Testis (tissue), 3 donors: Measurements from ENCODE around the gene LENG8. TPM values are rescaled to one million over a fixed set of nuclear protein-coding genes. Genes with fewer than 3 reads are reported as not detected.
A peak's percentile ranks its signal among the peaks of the same experiment; 100 is the strongest.

Experiments used
- DNase-seq: peaks from one replicate; pipeline ENCODE4 v3.0.0-alpha.2; 2019
- H3K27ac ChIP-seq, 2 donors: fragments of 200-600 bp; sonication (generic); one replicate each; pipeline ENCODE4 v1.5.1; 2019
- H3K27me3 ChIP-seq: fragments of 200-600 bp; sonication (generic); one replicate; pipeline ENCODE4 v1.5.1; 2019
- H3K36me3 ChIP-seq: fragments of 200-600 bp; sonication (generic); one replicate; pipeline ENCODE4 v1.5.1; 2017; ENCODE audit warnings: low read depth; ENCODE audit errors: missing control alignments
- H3K4me1 ChIP-seq: fragments of 200-600 bp; sonication (generic); one replicate; pipeline ENCODE4 v1.5.1; 2019
- H3K4me3 ChIP-seq, 2 donors: fragments of 200-600 bp; sonication (generic); one replicate each; pipeline ENCODE4 v1.5.1; 2017 to 2019
- H3K9me3 ChIP-seq: fragments of 200-600 bp; sonication (generic); one replicate; pipeline ENCODE4 v1.5.1; 2017
- POLR2A ChIP-seq: fragments of 450-650 bp; IDR thresholded peaks from one replicate; pipeline ENCODE4 v1.6.1; 2017; ENCODE audit warnings: antibody characterized with exemption, mild to moderate bottlenecking, moderate library complexity
- WGBS, 2 donors: methylation state at CpG; one replicate each; pipeline ENCODE4 v1.1.5; 2018; 5-methylcytosine and 5-hydroxymethylcytosine counted together
- intact Hi-C: fragments of 100-400 bp; cut with DNase I; formaldehyde crosslinking; loops from one replicate; pipeline ENCODE4 v1.15.1; 2023; ENCODE audit warnings: low total_unique reads
- polyA plus RNA-seq: library from polyadenylated mRNA; stranded (reverse); fragments of 350-450 nt; fragmentation: Illumina TruSeq; extraction: RNeasy Lipid Tissue Mini Kit (QIAGEN cat#74804); gene quantifications from one replicate; pipeline ENCODE4 v1.2.3, GENCODE V29; 2014; ENCODE audit warnings: low read depth, low replicate concordance; ENCODE audit not compliant: insufficient read depth
- total RNA-seq, 2 donors: library from RNA; depleted of rRNA; stranded (reverse); fragments of >200 nt; gene quantifications; one replicate each; pipeline ENCODE4 v1.2.3, GENCODE V29; 2016
- TF ChIP-seq, protein P1 (sequence below), 3 experiments: fragments of 450-650 bp in 2 of 3; fragments of 200-600 bp in 1 of 3; sonication (generic) in 1 of 3; IDR thresholded peaks; one replicate each; pipeline ENCODE4 v1.5.1; 2016 to 2019; ENCODE audit warnings: antibody characterized with exemption in 3 of 3, mild to moderate bottlenecking in 2 of 3, moderate library complexity in 1 of 3

LENG8 gene
- total and polyA plus RNA-seq, 3 donors from 2014 or later = 167 to 507 (median 313) TPM

DNA sequence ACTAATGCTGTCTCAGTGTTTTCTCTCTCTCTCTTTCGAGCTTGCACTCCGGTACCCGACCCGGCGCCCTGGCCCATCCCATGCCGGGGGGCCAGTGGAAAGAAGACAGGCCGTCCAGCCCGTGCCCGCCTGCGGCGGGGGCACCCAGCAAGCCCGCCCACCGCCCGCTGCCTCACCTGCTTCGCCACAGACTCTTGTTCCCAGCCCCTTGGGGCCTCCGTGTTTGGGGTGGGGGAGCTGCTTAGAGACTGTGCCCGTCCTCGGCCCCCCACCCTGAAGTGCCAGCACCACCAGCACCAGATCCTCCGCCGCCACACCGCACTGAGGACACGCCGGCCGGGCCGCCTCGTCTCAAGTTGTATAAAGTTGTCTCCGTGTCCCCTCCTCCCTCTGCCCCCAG is 12.2 kb downstream of the LENG8 start:
- peaks cover 11% of the 10 kb centered on the region for H3K4me1 ChIP-seq
- no peaks in the 10 kb centered on the region for H3K36me3 ChIP-seq
- no peaks in the 10 kb centered on the region for H3K27me3 ChIP-seq
- intact Hi-C loops = no loop called here
- DNase-seq = no peak
- no peak overlapping the region for H3K4me3 ChIP-seq
- no peaks in the 10 kb centered on the region for H3K9me3 ChIP-seq
- H3K27ac ChIP-seq = no peak overlapping the region
- no peak for TF ChIP-seq POLR2A
- TF ChIP-seq, protein P1, sequence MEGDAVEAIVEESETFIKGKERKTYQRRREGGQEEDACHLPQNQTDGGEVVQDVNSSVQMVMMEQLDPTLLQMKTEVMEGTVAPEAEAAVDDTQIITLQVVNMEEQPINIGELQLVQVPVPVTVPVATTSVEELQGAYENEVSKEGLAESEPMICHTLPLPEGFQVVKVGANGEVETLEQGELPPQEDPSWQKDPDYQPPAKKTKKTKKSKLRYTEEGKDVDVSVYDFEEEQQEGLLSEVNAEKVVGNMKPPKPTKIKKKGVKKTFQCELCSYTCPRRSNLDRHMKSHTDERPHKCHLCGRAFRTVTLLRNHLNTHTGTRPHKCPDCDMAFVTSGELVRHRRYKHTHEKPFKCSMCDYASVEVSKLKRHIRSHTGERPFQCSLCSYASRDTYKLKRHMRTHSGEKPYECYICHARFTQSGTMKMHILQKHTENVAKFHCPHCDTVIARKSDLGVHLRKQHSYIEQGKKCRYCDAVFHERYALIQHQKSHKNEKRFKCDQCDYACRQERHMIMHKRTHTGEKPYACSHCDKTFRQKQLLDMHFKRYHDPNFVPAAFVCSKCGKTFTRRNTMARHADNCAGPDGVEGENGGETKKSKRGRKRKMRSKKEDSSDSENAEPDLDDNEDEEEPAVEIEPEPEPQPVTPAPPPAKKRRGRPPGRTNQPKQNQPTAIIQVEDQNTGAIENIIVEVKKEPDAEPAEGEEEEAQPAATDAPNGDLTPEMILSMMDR (IDR thresholded peaks at IDR 0.05) = no peak
- WGBS, 2 donors = 85 to 87% methylated on average over 27 of the region's 27 CpGs

DNA sequence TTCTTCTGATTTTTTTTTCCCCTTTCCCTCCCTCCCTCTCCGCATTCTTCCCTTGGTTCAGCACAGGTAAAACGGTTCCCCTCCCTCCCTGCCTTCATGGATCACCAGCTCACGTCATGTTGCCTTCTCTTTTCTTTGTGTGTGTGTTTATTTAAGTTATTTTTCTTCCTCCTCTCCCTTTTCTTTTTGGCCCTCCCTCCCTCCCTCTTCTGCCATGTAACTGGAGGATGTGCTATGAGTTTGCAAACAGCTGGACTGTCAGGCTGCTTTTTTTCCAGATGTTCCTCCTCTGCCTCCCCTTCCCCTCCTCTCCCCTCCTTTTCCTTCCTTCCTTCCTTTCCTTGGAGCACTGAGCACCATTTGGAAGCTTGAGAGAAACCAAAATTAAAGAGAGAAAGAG is 12.6 kb downstream of the LENG8 start:
- 47 to 55% methylated on average over 3 of the region's 3 CpGs for WGBS, 2 donors
- no peak for DNase-seq
- TF ChIP-seq POLR2A = no peak
- TF ChIP-seq, protein P1 (IDR thresholded peaks at IDR 0.05) = no peak
- Histone ChIP-seq H3K4me3 (no peak overlapping the region), H3K36me3 (no peaks in the 10 kb centered on the region), H3K27ac (no peak overlapping the region), H3K27me3 (no peaks in the 10 kb centered on the region), H3K4me1 (peaks cover 11% of the 10 kb centered on the region), H3K9me3 (no peaks in the 10 kb centered on the region)
- intact Hi-C loops = no loop called here

DNA sequence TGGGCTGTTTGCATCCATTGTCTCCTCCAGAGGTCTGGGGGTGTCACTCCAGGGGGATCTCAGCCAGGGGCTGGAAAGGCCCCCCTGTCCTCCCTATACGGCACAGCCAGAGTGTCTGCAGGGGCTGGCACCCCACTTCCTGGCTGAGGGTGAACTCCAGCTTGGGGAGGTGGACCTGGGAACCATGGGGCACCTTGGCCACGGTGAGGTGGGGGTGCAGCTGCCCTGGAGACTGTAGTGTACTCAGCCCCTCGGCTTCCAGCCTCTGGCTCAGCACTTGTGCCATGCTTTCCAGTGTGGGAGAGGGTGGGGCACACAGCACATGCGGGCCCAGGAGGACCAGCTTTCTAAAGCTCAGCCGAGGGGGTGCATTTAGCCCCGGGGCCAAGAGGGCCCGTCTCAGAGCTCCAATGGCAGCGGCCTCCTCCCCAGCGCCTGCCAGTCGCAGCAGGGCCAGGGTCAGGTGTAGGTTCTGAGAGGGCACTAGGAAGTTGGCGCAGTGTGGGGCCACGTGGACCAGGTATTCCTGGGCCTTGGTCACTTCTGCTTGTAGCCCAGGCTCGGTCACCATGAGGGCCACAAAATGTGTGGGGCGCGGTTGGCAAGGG is 13.2 kb downstream of the LENG8 start:
- WGBS, 2 donors = 41 to 60% methylated on average over 10 to 15 of the region's 15 CpGs
- Histone ChIP-seq H3K27ac (peak overlapping the region; percentile 82 to 95), H3K27me3 (no peaks in the 10 kb centered on the region), H3K9me3 (no peaks in the 10 kb centered on the region), H3K36me3 (no peaks in the 10 kb centered on the region), H3K4me1 (peaks cover 11% of the 10 kb centered on the region), H3K4me3 (peak overlapping the region in 1 of 2 donors; percentile 69)
- no peak for TF ChIP-seq POLR2A
- DNase-seq = no peak
- intact Hi-C loops = no loop called here

DNA sequence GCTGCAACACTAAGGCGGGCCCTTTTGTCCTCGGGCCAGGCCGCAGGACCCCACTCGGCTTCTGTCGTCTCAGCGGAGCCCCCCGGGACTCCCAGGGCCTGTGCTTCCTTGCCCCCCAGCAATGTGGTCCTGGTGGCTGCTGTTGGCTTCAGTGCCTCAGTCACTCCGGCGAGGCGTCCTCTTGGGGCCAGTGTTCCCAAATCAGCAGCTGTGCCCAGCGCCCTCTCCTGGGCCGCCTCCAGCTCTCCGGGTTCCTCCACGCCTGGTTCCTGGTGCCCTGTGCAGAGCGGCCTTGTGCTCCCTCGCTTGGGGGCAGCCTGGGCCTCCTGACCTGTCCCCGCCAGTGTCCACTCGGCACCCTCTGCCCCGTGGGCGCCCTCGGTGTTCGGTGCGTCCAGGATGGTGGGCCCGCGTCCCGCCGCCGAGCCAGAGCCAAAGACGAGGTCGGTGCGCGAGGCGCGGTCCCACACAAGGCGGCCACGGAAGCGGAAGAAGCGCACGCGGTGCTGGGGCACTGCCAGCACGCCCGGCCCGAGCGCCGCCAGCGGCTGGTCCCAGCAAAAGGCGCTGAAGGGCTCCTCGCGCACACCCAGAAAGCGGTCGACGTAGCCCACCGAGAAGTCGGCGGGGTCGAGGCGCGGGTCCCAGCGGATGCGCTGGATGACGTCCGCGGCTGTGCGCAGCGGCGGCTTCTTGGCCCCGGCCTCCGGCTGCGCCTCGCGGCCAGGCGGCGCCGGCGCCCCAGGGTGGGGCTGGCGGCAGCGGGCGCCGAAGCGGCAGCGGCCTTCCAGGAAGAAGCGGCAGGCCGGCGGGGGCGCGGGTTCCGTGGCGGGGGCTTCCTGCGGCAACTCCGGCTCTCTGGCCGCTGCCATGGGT is 13.9 kb downstream of the LENG8 start:
- Histone ChIP-seq H3K4me1 (peaks cover 11% of the 10 kb centered on the region), H3K9me3 (no peaks in the 10 kb centered on the region), H3K4me3 (peak overlapping the region; percentile 59 to 69), H3K27me3 (no peaks in the 10 kb centered on the region), H3K27ac (peak overlapping the region; percentile 82 to 95), H3K36me3 (no peaks in the 10 kb centered on the region)
- intact Hi-C loops = no loop called here
- TF ChIP-seq, protein P1 (IDR thresholded peaks at IDR 0.05) = no peak
- no peak for TF ChIP-seq POLR2A
- WGBS, 2 donors = 3 to 5% methylated on average over 12 to 80 of the region's 91 CpGs
- DNase-seq = peak; percentile 63

DNA sequence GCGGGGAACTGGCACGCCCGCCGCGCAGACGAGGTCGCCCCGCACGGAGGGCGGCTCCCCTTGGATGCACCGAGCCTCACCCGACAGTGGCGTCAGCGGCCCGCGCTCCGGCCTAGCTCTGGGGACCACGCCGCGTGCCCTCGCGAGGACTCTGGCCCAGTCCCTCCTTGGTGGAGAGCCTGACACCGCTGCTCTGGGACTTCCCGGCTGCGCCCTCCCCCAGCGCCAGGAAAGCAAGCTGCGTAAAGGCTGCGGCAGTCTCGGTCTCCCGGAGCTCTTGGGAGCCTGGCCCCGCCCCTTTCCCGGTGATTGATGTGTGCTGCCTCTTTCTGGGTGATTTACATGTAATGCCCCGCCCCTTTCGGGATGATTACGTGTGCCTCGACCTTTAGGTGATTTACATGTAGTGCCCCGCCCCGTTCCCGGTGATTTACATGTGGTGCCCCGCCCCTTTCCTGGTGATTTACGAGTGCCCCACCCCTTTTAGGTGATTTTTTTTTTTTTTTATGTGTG is 14.6 kb downstream of the LENG8 start, which contains the start of gene LENG9:
TSS of gene LENG9 (minus strand) at position 248 of the 513 bp plus-strand sequence. CDS start 252 bp downstream, outside the sequence.
- peaks cover 11% of the 10 kb centered on the region for H3K4me1 ChIP-seq
- DNase-seq = peak; percentile 100
- no peaks in the 10 kb centered on the region for H3K9me3 ChIP-seq
- no peaks in the 10 kb centered on the region for H3K27me3 ChIP-seq
- TF ChIP-seq, protein P1 (IDR thresholded peaks at IDR 0.05) = no peak
- peak; percentile 68 for TF ChIP-seq POLR2A
- no peaks in the 10 kb centered on the region for H3K36me3 ChIP-seq
- intact Hi-C loops = no loop called here
- peak within 1 kb of the TSS; percentile 59 to 69 for H3K4me3 ChIP-seq
- WGBS, 2 donors = 0 to 1% methylated on average over 9 to 41 of the region's 41 CpGs
- H3K27ac ChIP-seq = peak within 1 kb of the TSS; percentile 82 to 95
